Measurements from ENCODE around the gene GCGR.
A peak's percentile ranks its signal among the peaks of the same experiment; 100 is the strongest.
"Not testable (repeated sequence)": the region's sequence is repeated elsewhere in the genome, so short reads cannot be mapped to it uniquely, and the experiment has no call there.

Gene GCGR

DNA sequence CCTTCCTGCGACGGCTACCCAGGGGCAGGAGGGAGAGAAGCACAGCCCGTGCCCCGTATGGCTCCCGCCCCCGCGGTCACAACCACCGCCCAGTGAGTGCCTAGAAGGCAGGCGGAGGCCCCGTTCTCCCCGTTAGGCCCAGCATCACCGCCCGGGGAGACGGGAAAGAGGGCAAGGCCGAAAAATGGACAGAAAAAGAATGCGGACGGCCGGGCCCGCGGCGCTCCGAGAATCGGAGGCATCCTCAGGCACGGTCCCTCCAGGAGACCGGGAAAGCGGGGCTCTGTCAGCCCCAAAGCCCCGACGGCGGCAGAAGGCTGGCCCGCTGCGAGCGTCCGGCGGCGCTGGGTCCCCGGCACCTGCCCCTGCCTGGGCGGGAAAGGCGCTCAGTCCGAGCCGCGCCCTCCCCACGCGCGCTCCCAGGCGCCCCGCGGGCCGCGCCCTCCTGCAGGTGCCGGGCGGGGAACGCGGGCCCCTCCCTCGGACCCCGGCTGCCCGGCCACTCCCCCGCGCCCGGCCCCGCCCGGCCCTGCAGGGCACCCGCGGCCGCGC lies 28.7 kb downstream of the GCGR start:
- DNase-seq (ENCODE audit: low read depth): peak; percentile 22

DNA sequence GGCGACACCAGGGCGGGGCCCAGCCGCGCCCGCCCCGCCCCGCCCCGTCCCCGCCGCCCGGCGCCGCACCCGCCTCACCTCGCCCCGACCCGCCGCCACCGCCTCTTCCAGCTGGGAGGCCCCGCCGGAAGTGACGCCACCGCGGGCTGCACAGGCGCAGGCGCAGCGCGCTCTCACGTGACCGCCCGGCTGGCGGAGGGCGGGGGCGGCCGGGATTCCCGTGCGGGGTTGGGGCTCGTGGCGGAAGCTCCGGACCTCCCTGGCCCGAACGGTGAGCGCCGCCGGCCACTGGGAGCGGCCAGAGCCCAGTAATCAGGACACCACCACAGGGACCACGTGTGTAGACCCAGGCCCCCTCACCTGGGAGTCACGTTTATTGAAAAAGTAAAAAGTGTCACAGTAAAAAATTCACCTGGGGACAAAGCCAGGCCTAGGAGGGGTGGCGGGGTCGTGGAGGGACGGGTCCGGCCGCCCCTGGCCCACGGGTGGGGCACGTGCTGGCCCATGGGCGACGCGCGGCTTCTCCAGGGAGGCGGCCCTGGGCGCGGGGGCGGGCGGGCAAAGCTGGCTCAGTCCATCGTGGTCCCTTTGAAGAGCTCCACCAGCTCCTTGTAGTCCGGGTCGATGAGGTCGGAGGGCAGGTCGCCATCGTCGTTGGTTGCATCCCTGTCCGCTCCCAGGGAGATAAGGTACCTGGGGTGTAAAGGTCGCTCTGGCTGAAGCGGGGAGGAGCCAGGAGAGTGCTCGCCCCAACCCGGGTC lies 29.4 kb downstream of the GCGR start, which contains the start of gene MCRIP1:
TSS of gene MCRIP1 (minus strand) at position 132 of the 761 bp plus-strand sequence. CDS start 8,785 bp downstream, outside the sequence.
- peak; percentile 94 for DNase-seq (ENCODE audit: low read depth)

DNA sequence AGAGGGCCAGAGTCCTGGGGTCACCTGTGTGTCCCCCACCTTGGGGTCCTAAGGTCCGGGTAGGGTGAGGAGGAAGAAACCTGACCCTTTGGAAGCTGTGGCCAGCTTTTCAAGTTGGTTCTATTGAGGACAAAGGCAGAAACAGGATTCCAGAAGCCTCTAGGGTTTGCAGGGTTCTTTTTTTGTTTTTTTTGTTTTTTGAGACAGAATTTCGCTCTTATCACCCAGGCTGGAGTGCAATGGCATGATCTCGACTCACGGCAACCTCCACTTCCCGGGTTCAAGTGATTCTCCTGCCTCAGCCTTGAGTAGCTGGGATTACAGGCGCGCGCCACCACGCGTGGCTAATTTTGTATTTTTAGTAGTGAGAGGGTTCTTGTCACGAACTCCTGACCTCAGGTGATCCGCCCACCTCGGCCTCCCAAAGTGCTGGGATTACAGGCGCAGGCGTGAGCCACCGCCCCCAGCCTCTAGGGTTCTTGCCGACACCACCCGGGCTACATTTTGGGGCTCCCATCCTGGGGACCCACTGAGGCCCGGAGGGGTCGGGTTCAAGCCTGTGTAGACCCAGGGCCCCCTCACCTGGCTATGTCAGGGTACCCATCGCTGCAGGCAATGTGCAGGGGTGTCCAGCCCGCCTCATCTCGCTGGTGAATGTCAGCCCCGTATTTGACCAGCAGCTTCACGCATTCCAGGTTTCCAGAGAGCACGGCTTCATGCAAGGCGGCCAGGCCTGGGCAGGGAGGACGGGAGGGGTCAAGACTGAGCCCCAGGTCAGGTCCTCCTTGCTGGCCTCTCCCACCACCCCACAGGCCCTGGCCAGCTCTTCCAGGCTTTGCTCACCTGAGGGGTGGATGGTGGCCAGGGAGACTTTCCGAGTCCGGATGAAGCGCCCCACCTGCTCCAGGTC lies 30.2 kb downstream of the GCGR start:
- no peak for DNase-seq (ENCODE audit: low read depth)

DNA sequence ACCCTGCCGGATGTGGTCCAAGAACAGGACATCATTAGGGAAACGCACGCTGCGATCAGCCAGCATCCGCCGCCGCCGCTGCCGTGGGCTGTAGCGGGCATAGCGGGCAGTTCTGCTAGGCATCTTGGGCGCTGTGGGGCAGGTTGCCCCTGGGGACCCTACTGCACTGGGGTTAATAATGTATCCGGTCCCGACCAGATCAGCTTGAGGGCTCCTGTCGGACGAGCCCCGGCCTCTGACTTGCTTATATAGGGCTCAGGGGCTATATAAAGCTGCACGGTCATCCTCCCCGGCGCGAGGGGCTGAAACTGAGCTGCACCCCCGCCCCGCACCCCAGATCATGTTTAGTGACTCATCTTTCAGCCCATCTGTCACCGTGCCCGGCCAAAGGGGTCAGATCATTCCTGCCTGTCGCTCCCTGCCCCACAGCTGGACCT lies 30.9 kb downstream of the GCGR start, which contains the start of gene PPP1R27:
TSS of gene PPP1R27 (minus strand) at position 220 of the 437 bp plus-strand sequence. CDS start at position 123, 97 bp downstream.
- no peak for DNase-seq (ENCODE audit: low read depth)

DNA sequence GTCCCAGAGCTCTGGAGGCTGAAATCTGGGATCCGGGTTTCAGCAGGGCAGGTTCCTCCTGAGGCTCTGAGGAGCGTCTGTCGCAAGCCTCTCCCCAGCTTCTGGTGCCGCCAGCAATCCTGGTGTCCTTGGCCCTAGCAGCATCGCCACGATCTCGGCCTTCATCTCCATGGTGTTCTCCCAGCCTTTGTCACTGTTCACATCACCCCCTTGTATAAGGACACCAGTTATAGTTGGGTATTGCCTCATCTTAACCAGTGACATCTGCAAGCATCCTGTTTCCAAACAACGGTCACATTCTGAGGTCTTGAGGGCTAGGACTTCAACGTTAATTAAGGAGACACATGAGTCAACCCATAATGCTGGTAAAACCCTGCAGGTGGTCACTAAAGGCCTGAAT lies 33.7 kb downstream of the GCGR start:
- DNase-seq (ENCODE audit: low read depth): no peak

DNA sequence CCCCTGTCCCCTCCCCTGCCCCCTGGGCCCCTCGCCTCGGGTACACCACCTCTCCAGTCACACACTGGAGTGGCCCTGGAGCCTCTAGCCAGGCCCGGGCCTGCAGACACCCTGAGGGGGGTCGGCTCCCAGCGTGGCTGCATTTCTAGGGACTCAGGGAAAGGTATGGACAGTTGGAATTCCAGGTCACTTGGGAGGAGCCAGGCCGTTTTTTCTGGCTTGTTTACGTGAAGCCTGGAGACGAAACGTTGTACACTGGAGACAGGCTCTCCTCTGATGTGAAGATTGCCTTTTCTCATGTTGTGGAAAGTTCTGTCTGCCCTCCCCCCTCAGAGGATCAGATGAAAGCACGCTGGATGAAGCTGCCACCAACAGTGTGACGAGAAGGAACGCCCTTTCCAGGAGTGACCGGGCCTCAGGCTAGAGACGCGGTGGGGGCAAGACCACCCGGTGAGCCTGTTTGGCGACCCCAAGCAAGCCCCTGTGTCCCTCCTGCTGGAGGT lies 34.9 kb downstream of the GCGR start:
- DNase-seq (ENCODE audit: low read depth): no peak

DNA sequence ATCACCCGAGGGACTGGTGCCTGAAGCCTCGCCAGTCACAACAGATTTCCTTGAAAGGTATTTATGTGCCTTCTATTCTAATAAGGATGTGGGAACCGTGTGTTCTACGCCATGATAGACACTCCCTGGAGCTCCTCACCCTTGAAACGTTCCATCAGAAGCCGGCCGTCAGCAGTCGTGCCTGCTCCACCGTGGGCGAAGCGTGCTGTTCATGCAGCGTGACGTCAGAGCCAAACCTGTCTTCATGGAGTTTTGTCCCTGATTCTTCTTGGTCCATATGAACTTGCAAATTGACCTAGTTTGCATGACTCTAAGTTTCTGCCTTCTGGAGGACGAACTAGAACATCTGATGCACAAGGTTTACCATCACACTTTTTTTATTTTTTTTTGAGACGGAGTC lies 35.4 kb downstream of the GCGR start:
- DNase-seq (ENCODE audit: low read depth): no peak

DNA sequence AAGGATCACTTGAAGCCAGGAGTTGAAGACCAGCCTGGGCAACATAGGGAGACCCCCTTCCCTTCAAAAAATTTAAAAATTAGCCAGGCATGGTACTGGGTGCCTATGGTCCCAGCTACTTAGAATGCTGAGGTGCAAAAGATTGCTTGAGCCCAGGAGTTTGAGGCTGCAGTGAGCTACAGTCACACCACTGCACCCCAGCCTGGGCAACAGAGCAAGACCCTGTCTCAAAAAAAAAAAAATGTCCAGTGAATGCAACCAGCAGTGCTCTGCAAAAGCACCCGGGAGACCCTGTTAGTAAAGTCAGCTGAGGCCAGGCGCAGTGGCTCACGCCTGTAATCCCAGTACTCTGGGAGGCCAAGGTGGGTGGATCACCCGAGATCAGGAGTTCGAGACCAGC lies 36.1 kb downstream of the GCGR start:
- DNase-seq (ENCODE audit: low read depth): not testable (repeated sequence)

DNA sequence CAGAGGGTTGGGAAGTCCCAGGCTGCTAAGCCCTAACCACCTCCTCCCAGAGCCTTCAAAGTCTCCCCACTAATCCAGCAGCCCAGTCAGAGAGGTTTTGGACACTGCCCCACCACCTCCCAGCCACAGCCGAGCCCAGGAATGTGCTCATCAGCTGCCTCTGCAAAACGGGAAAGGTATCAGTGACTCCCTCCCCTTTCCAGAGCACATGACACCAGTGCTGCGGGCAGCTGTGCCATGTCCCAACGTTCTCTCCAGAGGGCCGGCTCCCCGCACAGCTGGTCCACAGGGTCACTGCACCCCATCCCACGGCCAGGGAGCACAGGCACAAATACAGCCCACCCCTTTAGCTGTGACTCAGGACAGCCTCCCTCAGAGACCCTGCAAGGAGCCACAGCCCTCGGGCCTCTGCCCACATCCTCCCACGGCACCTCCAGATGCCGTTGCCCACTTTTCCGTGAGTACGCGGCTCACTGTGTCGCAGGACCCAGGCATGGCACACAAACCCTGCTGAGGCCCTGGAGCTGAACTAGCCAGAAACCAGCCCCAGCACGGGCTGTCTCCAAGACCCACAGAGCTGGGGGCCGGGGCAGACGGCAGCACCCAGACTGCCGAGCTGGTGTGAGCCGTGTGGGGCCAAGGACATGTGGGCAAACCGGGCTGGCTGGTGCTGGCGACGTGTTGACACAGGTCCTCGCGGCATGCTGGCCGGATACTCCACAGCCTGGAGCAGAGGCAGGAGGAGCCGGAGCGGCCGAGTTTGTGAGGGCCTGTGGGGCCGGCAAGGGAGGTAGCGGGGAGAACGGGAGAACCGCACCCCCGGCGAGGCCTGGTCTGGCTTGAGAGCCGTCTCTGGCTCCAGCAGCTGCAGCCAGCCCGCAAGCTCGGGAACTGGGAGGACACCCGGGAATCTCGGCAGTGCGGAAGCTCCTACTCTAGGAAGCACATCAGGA lies 37.2 kb downstream of the GCGR start:
- no peak for DNase-seq (ENCODE audit: low read depth)

DNA sequence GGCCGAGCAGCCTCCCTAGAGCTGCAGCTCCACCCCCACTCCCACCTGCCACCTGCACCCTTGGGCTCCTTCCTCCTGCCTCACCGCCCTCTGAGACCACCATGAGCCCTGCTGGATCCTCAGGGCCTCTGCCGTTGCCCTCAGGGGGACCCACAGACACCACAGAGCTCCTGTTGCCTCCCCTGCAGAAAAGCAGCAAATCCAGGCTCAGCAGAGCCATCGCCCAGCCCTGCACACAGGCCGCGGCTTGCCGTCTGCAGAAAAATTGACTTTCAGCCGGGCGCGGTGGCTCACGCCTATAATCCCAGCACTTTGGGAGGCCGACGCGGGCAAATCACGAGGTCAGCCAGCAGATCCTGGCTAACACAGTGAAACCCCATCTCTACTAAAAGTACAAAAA lies 37.9 kb downstream of the GCGR start:
- DNase-seq (ENCODE audit: low read depth): no peak

DNA sequence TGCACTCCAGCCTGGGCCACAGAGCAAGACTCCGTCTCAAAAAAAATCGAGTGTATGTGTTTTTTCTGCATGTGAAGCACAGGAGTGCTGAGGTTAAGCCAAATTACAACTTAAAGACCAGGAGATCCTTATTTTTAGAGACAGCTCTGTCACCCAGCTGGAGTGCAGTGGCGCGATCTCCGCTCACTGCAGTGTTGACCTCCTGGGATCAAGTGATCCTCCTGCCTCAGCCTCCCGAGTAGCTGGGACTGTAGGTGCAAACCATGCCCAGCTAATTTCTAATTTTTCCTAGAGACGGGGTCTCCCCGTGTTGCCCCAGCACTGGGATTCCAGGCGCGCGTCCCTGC lies 38.4 kb downstream of the GCGR start:
- DNase-seq (ENCODE audit: low read depth): no peak

DNA sequence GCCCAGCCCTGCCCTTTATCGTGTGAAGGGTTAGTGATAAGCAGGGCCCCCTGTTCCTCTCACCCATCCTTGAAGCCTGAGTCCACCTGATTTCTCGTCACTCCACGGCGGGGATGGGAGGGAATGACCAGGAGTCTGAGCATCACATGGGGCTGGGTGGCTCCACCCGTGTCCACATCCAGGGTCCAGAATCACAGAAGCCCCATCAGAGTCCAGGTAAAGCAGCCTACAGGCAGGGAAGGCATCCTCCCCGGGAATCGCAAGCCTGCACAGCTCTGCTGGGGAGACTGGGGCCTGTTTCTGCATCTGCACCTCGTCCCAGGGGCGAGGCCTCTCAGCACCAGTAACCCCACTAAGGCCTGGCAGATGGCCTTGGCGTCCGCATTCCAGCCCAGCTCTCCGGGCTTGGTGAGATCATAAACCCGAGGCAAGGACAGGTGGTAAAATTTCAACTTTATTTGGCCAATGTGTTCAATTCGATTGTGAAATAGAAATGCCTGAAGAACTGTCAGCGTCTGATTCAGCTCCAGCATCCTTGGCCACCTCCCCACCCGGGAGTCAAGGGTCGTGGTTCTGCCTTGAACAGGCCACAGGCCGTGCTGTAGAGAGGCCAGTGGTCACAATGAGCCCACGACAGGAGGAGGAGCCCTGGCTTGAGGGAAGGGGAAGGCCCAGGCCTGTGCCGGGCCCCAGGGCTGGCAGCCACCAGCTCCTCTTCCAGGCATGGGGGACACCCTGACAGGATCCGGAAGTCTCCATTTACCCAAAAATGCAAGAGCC lies 39.0 kb downstream of the GCGR start:
- DNase-seq (ENCODE audit: low read depth): no peak

DNA sequence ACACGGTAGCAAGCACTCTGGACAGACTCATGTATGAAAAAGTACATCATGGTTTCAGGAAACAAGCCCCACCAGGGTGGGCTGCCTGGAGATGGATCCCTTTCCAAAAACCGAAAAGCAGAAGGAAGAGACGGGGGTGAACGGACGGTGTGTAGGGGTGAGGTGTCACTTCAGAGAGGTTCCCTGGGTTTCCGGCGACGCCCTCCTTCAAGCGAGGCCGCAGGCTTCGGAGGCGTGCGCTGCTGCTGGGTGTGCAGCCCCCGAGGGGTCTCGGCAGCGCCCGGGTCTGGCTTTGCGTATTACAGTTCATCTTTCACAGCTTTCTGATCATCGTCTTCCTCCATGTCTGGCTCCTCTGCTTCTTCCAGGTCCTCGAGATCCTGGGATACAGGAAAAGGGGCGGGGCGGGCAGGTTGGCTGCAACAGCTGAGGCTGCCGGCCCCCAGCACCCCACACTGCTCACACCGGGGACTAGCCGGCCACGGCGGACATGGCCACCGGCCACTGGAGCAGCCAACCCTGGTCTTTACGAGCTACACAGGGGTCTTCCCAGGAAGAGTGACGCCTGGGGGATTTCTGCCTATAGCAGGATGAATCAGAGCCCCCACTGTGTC lies 39.9 kb downstream of the GCGR start:
- no peak for DNase-seq (ENCODE audit: low read depth)

DNA sequence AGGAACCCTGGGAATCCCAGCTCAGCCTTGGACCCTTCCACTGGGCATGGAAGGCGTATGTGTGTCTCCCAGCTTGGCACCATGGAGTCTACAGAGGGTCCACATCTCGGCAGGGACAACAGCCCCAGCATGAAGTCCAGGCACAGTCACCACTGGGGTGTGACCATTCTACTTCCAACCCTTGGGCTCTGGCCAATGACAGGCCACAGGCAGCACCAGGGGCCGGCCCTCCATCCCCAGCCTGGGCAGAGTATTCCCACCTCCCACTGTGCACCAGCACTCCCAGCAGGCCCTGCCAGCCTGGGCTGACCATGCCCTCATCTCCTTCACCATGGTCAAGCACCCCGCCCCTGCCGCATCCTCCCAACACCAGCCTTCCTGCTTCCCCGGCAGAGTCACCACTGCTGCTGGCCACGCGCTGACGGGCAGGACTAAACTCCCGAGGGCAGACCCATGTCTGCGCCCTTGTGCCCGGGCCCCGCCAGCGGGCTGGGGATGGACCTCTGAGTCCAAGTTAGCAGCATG lies 40.4 kb downstream of the GCGR start:
- DNase-seq (ENCODE audit: low read depth): no peak

DNA sequence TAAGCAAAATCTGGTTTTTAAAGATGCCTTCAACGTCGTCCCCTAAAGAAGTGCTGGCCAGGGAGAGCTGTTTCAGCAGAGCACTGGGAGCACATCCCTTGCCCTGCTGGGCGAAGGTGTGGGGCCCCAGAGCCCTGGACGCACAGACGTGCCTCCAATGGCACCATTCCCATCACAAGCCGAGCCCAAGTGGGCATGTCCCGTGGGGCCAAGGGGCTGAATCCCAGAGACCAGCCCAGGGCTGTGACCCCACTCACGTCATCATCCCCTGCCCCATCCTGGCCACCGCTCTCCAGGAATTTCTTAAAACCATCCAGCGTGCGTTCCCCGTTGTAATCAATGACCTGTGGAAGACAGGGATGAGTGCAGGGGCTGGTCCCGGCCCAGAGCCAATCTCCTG lies 40.9 kb downstream of the GCGR start:
- no peak for DNase-seq (ENCODE audit: low read depth)

DNA sequence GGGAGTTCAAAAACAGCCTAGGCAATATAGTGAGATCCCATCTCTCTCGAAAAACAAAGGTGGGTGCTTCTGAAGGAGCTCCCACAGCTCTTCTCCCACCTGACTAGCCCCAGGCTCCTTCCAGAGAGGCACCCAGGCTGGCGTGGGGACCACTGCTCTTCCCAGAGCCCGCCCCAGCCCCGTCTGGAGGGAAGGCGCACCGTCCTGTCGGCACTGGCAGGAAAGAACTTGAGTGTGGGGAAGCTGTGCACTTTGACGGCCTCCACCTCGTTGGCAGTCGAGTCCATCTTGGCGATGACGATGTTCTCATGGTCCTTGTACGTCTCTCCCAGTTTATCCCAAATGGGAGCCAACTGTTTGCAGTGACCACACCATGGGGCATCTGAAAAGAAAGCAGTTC lies 41.4 kb downstream of the GCGR start:
- DNase-seq (ENCODE audit: low read depth): no peak

DNA sequence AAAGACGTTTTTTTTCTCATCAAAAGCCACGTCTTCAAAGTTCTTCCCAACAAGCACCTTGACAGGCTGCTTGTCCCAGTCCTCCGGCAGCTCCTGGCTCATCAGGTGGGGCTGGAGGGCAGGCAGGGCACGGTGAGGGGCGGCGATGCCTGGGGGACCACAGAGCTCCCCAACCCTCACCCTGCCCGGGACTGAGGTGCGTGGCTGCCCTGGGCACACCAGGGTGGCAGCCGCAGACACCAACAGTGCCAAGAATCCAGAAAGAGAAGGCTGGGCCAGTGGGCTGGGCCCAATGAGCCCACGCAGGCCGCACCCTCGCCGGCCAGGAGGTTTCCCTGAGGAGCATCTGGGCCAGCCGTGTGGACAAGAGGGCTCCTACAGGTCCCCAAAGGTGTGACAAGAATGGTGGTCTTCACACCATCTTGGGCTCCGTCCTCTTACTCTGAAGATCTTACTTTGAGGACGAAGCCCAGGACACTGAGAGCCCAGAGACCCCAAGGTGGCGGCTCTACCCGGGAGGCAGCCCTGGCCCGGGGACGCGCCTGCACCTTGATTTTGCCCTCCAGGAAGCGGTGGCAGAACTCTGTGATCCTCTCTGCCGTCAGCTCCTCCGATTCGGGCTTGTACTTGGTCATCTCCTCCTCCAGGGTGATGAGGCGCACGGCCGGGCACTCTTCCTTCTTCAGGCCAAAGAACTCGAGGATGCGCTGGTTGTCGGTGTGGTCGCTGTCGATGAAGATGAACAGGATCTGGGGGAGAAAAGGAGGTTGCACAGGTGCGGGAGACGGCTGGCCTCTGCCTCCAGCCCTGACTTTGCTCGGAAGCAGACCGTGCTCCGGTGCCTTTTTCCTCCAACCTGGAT lies 42.2 kb downstream of the GCGR start:
- no peak for DNase-seq (ENCODE audit: low read depth)

DNA sequence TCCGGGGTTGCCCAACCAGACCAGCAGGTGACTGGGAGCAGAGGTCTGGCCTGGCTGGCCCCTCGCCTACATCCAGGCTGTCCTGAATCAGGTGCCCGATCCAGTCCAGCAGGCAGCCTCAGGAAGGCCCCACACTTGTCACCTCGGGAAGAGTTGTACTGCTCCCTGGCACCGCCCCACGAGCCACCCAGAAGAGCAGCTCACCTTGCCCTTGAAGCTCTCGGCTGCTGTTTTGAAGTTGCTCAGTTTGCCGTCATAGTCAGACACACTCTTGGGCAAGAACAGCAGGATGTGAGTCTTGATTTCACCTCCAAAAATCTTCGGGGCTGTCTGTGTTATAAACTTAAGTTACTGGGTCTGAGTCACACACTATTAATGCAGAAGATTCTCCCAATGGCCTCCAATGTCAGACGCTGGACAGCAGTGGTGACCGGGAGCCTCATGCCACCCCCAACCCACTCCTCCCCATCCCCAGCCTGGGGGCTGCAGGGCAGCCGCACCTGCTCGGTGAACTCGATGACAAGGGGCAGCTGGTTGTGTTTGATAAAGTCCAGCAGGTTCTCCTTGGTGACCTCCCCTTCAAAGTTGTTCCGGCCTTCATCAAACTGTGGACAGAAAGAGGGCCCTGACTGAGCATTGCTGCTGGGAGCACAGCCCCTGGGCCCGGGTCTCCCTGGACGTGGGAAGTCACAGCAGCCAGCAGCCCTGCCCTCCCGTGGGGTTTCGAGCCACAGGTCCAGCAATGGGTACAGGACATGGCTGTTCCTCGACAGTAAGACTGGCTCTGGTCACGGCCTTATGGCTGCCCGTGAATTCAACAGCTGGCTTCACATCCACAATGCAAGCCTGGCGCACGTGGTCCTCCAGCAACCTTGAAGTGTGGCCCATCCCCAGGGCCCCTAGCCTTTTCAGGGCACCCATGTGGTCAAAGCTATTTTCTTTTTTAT lies 43.1 kb downstream of the GCGR start:
- no peak for DNase-seq (ENCODE audit: low read depth)

Measured in stimulated activated CD4-positive, alpha-beta T cell treated with anti-CD3 and anti-CD28 coated beads, Interleukin-2, amount 100 ng/mL, for 4 hours (primary cell).